Type B pancreatic cell (in vitro differentiated cells): Measurements from ENCODE around the gene AQP9. TPM values are rescaled to one million over a fixed set of nuclear protein-coding genes. Genes with fewer than 3 reads are reported as not detected.

Source experiments
- DNase-seq: peaks from one replicate; pipeline ENCODE4 v3.0.0; 2021; ENCODE audit warnings: mixed read lengths; ENCODE audit not compliant: unreplicated experiment; ENCODE audit errors: extremely low spot score
- H3K27ac Mint-ChIP-seq: 2 replicates; pipeline ENCODE4 v1.8.0; 2021; ENCODE audit warnings: mild to moderate bottlenecking, mixed read lengths
- H3K27me3 Mint-ChIP-seq: 2 replicates; pipeline ENCODE4 v1.8.0; 2021; ENCODE audit warnings: mixed read lengths
- H3K36me3 Mint-ChIP-seq: 2 replicates; pipeline ENCODE4 v1.8.0; 2021; ENCODE audit warnings: mixed read lengths
- H3K4me1 Mint-ChIP-seq: one replicate; pipeline ENCODE4 v1.8.0; 2021; ENCODE audit warnings: mixed read lengths; ENCODE audit not compliant: unreplicated experiment
- H3K4me3 Mint-ChIP-seq: 2 replicates; pipeline ENCODE4 v1.8.0; 2021; ENCODE audit warnings: mild to moderate bottlenecking, mixed read lengths
- H3K9me3 Mint-ChIP-seq: 2 replicates; pipeline ENCODE4 v1.8.0; 2021; ENCODE audit warnings: mixed read lengths
- total RNA-seq: library from RNA; stranded (reverse); gene quantifications from 2 replicates; pipeline ENCODE4 v1.2.1, GENCODE V29; 2021; ENCODE audit warnings: low replicate concordance
- TF ChIP-seq, protein P1 (sequence below): fragments of 200-600 bp; sonication (generic); conservative IDR thresholded peaks from 2 replicates; pipeline ENCODE4 v1.5.0; 2021; ENCODE audit warnings: antibody characterized with exemption, mild to moderate bottlenecking

Gene AQP9
- total RNA-seq, 1 donor from 2014 or later = not detected

DNA sequence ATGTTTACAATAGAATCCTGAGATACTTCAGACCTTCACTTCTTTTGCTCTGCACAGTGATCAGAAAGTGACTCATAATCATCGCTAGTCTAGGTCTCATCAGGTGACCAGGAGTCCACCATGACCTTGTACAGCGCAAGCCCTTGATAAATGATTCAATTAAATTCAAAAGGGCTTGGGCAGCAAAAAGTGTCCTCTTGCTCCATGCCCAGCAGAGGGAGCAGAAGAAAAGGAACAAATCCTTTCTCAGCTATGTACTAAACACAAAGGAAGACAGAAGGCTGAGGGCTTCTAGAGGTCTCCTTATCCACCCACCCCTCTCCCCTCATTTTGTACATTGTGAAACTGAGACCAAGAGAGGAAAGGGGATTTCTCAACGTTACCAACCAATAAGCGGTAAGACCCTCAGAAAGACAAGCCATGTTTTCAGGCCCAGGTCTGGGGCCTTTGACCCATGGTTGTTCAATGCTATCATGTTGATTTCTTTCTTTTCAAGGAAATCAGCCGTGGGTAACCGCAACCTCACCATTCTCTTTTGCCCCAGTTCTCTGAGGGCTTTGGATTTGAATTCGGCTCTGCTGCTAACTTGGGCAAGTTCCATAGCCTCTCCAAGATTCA is 74.8 kb downstream of the AQP9 start:
- TF ChIP-seq, protein P1, sequence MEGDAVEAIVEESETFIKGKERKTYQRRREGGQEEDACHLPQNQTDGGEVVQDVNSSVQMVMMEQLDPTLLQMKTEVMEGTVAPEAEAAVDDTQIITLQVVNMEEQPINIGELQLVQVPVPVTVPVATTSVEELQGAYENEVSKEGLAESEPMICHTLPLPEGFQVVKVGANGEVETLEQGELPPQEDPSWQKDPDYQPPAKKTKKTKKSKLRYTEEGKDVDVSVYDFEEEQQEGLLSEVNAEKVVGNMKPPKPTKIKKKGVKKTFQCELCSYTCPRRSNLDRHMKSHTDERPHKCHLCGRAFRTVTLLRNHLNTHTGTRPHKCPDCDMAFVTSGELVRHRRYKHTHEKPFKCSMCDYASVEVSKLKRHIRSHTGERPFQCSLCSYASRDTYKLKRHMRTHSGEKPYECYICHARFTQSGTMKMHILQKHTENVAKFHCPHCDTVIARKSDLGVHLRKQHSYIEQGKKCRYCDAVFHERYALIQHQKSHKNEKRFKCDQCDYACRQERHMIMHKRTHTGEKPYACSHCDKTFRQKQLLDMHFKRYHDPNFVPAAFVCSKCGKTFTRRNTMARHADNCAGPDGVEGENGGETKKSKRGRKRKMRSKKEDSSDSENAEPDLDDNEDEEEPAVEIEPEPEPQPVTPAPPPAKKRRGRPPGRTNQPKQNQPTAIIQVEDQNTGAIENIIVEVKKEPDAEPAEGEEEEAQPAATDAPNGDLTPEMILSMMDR = peak; percentile 74
- Mint-ChIP-seq H3K27ac (no peak overlapping the region), H3K4me3 (no peak overlapping the region), H3K27me3 (no peaks in the 10 kb centered on the region), H3K9me3 (peaks cover 3% of the 10 kb centered on the region), H3K4me1 (peaks cover 9% of the 10 kb centered on the region), H3K36me3 (peaks cover 3% of the 10 kb centered on the region)
- DNase-seq = no peak

DNA sequence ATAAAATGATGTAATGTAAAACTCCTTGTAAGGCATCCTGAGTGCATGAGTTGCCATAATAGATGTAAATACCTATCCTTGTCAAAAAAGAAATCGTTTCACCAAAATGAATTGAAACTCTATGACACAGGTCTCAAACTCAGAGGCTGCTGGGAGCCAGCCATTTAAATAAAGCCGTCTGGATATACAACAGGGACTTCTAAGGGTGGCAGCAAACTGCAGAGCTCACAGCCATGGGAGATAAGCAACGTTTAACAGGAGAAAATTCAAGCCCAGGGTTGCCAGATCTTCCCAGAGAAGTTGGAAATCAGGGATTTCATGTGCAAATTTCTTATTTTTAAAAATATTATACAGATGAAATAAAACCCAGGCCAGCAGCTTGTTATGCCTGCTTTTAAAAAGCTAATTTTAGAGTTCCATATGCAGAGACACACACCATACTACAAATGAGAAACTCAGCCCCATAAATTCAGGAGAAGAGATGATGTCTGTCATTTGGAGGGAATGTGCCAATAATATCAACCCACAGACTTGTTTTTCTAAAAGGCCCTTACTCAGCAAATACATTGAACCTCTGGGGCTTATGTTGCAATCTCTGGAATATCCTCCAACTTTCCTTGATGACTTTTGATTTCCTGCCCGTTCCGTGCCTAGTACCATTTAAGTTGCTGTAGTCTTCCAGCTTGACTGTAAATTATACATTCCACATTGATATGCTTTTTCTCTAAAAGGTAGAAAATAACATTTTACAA is 75.6 kb downstream of the AQP9 start:
- TF ChIP-seq, protein P1 = no peak
- no peak overlapping the region for H3K27ac Mint-ChIP-seq
- peaks cover 9% of the 10 kb centered on the region for H3K4me1 Mint-ChIP-seq
- peaks cover 3% of the 10 kb centered on the region for H3K9me3 Mint-ChIP-seq
- no peak for DNase-seq
- H3K4me3 Mint-ChIP-seq = no peak overlapping the region
- no peaks in the 10 kb centered on the region for H3K27me3 Mint-ChIP-seq
- peaks cover 3% of the 10 kb centered on the region for H3K36me3 Mint-ChIP-seq

DNA sequence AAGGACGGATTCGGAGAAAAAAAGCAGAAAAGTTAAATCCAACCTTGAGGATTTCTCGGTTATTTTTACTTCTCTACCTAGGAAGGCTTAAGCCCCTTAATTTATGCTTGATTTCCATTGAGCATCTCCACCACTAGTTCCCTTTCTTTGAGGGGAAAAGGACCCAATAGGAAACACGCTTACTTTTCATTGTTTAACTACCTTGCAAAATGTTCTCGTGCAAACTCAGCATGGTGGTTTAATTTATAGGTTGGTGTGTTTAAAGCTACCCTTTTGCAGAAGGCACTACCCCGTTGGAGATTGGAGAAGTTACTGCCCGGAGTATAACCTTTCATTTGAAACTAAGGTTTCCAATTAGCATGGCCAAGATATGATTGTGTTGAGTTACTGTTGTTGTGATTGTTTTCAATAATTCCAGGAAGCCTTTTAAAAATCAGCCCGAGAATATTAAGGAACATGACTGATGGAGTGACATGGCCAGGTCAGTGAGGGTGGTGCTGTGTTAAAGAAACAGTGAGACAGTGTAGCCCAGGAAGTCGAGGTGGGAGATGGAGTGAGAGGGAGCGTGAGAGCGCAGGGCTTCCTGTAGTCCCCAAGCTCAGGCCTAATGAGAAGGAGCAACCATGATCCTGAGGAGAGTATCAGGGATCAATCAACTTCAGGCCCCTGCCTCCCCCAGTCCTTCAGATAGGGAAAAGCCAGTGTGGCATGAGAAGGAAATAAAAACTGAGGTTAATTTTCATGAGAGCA is 76.6 kb downstream of the AQP9 start:
- Mint-ChIP-seq H3K27ac (no peak overlapping the region), H3K27me3 (no peaks in the 10 kb centered on the region), H3K4me3 (no peak overlapping the region), H3K9me3 (peaks cover 6% of the 10 kb centered on the region), H3K4me1 (peaks cover 9% of the 10 kb centered on the region), H3K36me3 (peaks cover 3% of the 10 kb centered on the region)
- TF ChIP-seq, protein P1 = no peak
- DNase-seq = no peak

DNA sequence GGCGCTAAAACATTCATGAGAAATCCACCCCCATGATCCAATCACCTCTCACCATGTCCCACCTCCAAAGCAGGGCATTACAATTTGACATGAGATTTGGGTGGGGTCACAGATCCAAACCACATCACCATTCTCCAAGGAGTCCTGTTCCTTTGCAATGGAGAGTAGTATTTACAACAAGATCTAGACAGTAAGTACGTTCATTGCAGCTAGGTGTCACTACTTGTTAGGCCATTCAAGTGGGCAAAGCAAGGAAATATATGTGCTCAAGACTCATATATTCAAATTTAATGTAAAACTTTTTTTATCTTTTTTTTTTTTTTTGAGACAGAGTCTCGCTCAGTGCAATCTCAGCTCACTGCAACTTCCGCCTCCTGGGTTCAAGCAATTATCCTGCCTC is 79.3 kb downstream of the AQP9 start:
- H3K4me1 Mint-ChIP-seq = peaks cover 9% of the 10 kb centered on the region
- peaks cover 12% of the 10 kb centered on the region for H3K9me3 Mint-ChIP-seq
- no peak overlapping the region for H3K4me3 Mint-ChIP-seq
- peaks cover 5% of the 10 kb centered on the region for H3K36me3 Mint-ChIP-seq
- TF ChIP-seq, protein P1 = no peak
- no peaks in the 10 kb centered on the region for H3K27me3 Mint-ChIP-seq
- no peak for DNase-seq
- H3K27ac Mint-ChIP-seq = no peak overlapping the region

DNA sequence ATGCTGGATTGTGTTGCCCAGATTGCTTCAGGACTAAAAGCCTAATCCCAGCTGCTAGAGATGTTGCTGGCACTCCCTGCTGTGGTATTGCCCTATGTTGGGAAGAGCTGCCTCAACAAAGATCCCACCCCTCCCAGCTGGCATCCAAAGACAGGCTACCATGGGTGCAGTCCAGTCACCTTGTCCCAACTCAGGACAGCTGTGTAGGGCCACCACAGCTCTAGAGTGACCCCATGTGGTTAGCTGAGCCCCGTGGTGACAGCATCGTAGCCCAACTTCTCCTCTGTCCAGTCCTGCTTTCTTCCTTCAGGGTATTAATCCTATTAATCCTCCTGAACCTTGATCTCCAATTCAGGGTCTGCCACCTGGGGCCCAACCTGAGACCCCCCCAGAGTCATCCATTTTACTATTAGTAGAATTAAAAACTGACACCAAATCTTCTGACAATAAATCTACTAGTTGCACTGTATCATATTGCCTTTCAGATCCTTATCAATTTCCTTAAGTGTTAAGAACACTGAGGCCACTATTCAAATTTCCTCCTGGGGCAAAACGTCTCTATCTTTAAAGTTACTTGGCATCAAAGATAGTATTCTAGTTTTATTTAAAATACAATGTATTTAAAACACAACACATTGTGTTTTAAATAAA is 83.5 kb downstream of the AQP9 start:
- peaks cover 5% of the 10 kb centered on the region for H3K36me3 Mint-ChIP-seq
- DNase-seq = no peak
- H3K4me1 Mint-ChIP-seq = peaks cover 6% of the 10 kb centered on the region
- H3K27ac Mint-ChIP-seq = no peak overlapping the region
- TF ChIP-seq, protein P1 = peak; percentile 43
- peaks cover 9% of the 10 kb centered on the region for H3K9me3 Mint-ChIP-seq
- H3K4me3 Mint-ChIP-seq = no peak overlapping the region
- no peaks in the 10 kb centered on the region for H3K27me3 Mint-ChIP-seq
